ENCODE data around the gene TLE4. TPM values are rescaled to one million over a fixed set of nuclear protein-coding genes. Genes with fewer than 3 reads are reported as not detected.
"Not testable (repeated sequence)": the region's sequence is repeated elsewhere in the genome, so short reads cannot be mapped to it uniquely, and the experiment has no call there.

Gene TLE4
- total RNA-seq, 3 donors from 2014 or later = 25.0 to 47.0 (median 35.1) TPM

- peaks cover 7% of the 10 kb centered on the region for H3K36me3 ChIP-seq
- intact Hi-C loops (cut with DNase I; ENCODE audit: low total_unique reads) = no loop called here
- H3K4me3 ChIP-seq = no peak overlapping the region
- H3K27me3 ChIP-seq = no peaks in the 10 kb centered on the region
- no peak for DNase-seq (ENCODE audit: low spot score in 2 of 2)
- no peaks in the 10 kb centered on the region for H3K4me1 ChIP-seq
- H3K27ac ChIP-seq = no peak overlapping the region
- no peaks in the 10 kb centered on the region for H3K9me3 ChIP-seq
- TF ChIP-seq POLR2AphosphoS5 (IDR thresholded peaks at IDR 0.05) (no peak), CTCF (IDR thresholded peaks at IDR 0.05) (no peak)
These were observed 79.6 kb downstream of the TLE4 start for GRCh38 chr9:79651251-79651795.

GRCh38 chr9:79652598-79652997 is 80.8 kb downstream of the TLE4 start:
- no peak overlapping the region for H3K27ac ChIP-seq
- DNase-seq (ENCODE audit: low spot score in 2 of 2) = no peak
- intact Hi-C loops (cut with DNase I; ENCODE audit: low total_unique reads) = no loop called here
- no peaks in the 10 kb centered on the region for H3K4me1 ChIP-seq
- peaks cover 7% of the 10 kb centered on the region for H3K36me3 ChIP-seq
- no peak for TF ChIP-seq POLR2AphosphoS5 (IDR thresholded peaks at IDR 0.05)
- TF ChIP-seq POLR2A (IDR thresholded peaks at IDR 0.05) = no peak
- TF ChIP-seq CTCF (IDR thresholded peaks at IDR 0.05) = no peak
- H3K9me3 ChIP-seq = no peaks in the 10 kb centered on the region
- H3K4me3 ChIP-seq = no peak overlapping the region
- no peaks in the 10 kb centered on the region for H3K27me3 ChIP-seq

DNA sequence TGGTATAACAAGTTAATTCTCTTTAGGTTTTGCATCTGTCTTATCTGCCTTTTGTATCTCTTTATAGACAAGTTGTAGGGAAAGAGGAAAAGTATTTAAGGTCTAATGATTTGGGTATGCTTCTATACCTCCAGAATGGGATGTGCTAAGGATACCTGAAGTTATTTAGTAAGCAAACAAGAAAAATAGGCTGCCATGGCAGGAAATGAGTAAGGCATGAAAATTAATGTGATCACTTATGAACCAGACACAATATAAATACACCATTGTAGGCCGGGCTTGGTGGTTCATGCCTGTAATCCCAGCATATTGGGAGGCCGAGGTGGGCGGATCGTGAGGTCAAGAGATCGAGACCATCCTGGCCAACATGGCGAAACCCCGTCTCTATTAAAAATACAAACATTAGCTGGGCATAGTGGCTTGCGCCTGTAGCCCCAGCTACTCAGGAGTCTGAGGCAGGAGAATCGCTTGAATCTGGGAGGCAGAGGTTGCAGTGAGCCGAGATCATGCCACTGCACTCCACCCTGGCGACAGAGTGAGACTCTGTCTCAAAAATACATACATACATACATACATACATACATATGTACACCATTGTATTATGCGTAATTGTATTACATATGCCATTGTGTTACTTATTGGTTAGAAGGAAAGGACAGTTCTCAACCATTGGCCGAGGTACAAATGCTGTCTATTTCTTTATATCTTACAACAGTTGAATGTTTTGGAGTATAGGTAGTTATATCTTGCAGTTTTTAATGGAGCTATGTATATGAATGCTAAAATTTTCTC is 83.0 kb downstream of the TLE4 start:
- H3K27me3 ChIP-seq; H3K9me3 ChIP-seq; H3K4me3 ChIP-seq; H3K4me1 ChIP-seq; intact Hi-C loops (cut with DNase I; ENCODE audit: low total_unique reads); H3K27ac ChIP-seq; H3K36me3 ChIP-seq; DNase-seq (ENCODE audit: low spot score in 2 of 2): not testable (repeated sequence)

DNA sequence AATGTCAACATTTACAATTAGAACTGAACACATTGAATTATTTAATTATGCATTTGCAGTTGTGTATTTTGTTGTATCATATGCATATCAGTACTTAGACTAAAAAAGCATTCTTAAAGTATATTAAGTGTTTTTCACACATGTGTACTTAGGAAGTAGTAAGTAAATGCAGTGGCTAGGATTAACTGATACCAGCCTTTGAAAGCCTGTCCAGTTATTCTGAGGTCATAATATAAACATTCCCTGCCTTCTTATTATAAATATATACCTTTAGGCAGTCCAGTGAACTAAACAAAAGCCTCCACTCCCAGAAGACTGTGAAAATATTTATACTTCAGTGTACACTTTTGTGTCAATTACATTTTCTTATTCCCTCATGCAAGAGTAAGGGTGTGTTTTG is 83.8 kb downstream of the TLE4 start:
- no peak for TF ChIP-seq POLR2AphosphoS5 (IDR thresholded peaks at IDR 0.05)
- no peak for TF ChIP-seq POLR2A (IDR thresholded peaks at IDR 0.05)
- TF ChIP-seq CTCF (IDR thresholded peaks at IDR 0.05) = no peak
- Histone ChIP-seq H3K9me3 (no peaks in the 10 kb centered on the region), H3K27ac (no peak overlapping the region), H3K4me3 (no peak overlapping the region), H3K27me3 (no peaks in the 10 kb centered on the region), H3K36me3 (peaks cover 7% of the 10 kb centered on the region), H3K4me1 (no peaks in the 10 kb centered on the region)
- DNase-seq (ENCODE audit: low spot score in 2 of 2) = no peak
- intact Hi-C loops (cut with DNase I; ENCODE audit: low total_unique reads) = no loop called here

DNA sequence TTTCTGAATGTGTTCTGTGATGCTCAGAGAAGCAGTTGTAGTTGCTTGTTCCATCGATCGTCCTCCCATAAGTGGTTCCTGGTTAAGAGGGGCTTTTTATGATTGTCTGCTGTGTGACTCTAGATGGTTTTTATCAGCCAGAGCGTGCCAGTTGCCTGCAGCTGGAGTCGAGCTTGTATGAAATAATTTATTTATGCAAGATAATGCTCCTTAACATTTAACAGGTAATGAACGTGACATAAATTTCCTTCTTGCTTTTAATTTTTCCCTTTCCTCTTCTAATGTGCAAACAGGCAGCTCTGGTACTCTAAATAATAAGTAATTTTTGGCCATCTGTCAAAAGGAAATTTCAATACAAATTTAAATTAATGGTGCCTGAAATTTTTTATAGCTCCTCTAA is 84.4 kb downstream of the TLE4 start:
- Histone ChIP-seq H3K4me1 (no peaks in the 10 kb centered on the region), H3K27ac (no peak overlapping the region), H3K4me3 (no peak overlapping the region), H3K27me3 (no peaks in the 10 kb centered on the region), H3K36me3 (peaks cover 7% of the 10 kb centered on the region), H3K9me3 (no peaks in the 10 kb centered on the region)
- intact Hi-C loops (cut with DNase I; ENCODE audit: low total_unique reads) = no loop called here
- TF ChIP-seq POLR2AphosphoS5 (IDR thresholded peaks at IDR 0.05) (no peak), POLR2A (IDR thresholded peaks at IDR 0.05) (no peak), CTCF (IDR thresholded peaks at IDR 0.05) (no peak)
- no peak for DNase-seq (ENCODE audit: low spot score in 2 of 2)

Measured in breast epithelium (tissue), 4 donors.